Left cardiac atrium (tissue), 4 donors: ENCODE measurements around the gene CACUL1. TPM values are rescaled to one million over a fixed set of nuclear protein-coding genes. Genes with fewer than 3 reads are reported as not detected.
"Not testable (repeated sequence)": the region's sequence is repeated elsewhere in the genome, so short reads cannot be mapped to it uniquely, and the experiment has no call there.

Experiments
- ATAC-seq, 2 donors: fragments of 200-7000 bp; cut with Tn5 transposase; one replicate each; pipeline ENCODE4 v1.9.1; 2020; ENCODE audit warnings: mild to moderate bottlenecking in 2 of 2, moderate library complexity in 2 of 2
- DNase-seq: peaks from one replicate; pipeline ENCODE4 v3.0.0-alpha.2; 2020
- intact Hi-C, 2 donors: fragments of 100-400 bp; cut with DNase I; formaldehyde crosslinking; loops; one replicate each; pipeline versions ENCODE4 v1.14.1 to v1.15.1; 2022 to 2023
- total RNA-seq, 2 donors: library from RNA; stranded (reverse); fragmentation: NEBNext Ultra II Directional; extraction: Animal tissue kit (Norgen Biotek cat#: 25700); gene quantifications; one replicate each; pipeline ENCODE4 v1.2.1, GENCODE V29; 2021
- donor health status: DM: no; HTN: yes; CAD: no.
- donor health status: DM: no; HTN: yes; CAD: no; lungs with severe emphysema.
- donor health status: DM: yes; HTN: yes; CAD: no.
- donor health status: Dilated cardiomyopathy.

Gene CACUL1
- total RNA-seq, 2 donors from 2014 or later: 25.1 to 26.1 TPM

GRCh38 chr10:118701529-118702323, 53.0 kb downstream of the CACUL1 start:
- DNase-seq: no peak
- intact Hi-C loops: no loop called here
- ATAC-seq: no peak

- DNase-seq (peak; percentile 50), ATAC-seq (peak; percentile 41 to 77)
- intact Hi-C loops: no loop called here
Observed at GRCh38 chr10:118698421-118698820, 56.3 kb downstream of the CACUL1 start.

DNA sequence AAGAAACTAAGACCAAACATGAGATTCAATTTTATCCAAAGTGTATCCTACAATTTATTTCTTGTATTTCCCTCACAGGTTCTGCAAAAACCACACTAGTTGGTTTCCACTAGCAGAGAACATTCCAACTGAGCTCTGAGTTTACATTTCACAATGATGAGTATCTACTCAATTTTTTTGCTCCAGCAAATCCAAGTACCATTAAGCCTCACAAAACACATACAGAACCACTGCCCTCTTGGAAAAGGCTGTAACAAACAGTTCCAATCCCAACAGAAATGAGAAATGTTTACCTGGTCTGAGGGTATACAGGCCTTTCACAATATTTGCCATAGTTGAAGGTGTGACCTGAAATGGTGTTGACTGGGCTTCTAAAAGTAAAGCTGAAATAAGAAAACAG, 59.9 kb downstream of the CACUL1 start:
- ATAC-seq: no peak
- no peak for DNase-seq
- intact Hi-C loops: no loop called here

- intact Hi-C loops: no loop called here
- no peak for DNase-seq
- ATAC-seq: peak in 1 of 2 donors; percentile 83
Observed at GRCh38 chr10:118692872-118693271, 61.9 kb downstream of the CACUL1 start.

- intact Hi-C loops: no loop called here
- ATAC-seq (no peak), DNase-seq (no peak)
Observed at GRCh38 chr10:118689070-118689858, 65.5 kb downstream of the CACUL1 start.

GRCh38 chr10:118687472-118687871, 67.3 kb downstream of the CACUL1 start:
- intact Hi-C loops: no loop called here
- no peak for ATAC-seq
- DNase-seq: no peak

GRCh38 chr10:118682533-118682932, 72.2 kb downstream of the CACUL1 start:
- DNase-seq (no peak), ATAC-seq (no peak)
- intact Hi-C loops: no loop called here

DNA sequence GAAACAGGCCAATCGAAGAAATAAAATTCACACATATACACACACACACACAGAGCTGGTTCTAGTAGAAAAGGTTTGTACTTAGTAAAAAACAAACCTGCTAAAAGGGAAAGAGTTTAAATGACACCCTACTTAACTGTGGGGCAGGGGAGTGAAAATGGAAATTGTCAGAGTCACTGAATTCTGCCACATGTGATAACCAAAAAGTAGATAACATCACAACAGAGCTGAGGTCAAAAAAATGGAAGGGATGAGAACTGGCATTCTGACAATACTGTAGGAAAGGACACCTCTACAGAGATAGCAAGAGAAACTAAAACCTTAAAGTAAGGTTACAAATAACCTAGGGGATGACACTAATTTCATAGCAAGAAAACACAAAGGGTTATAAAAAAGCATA, 74.6 kb downstream of the CACUL1 start:
- no peak for ATAC-seq

DNA sequence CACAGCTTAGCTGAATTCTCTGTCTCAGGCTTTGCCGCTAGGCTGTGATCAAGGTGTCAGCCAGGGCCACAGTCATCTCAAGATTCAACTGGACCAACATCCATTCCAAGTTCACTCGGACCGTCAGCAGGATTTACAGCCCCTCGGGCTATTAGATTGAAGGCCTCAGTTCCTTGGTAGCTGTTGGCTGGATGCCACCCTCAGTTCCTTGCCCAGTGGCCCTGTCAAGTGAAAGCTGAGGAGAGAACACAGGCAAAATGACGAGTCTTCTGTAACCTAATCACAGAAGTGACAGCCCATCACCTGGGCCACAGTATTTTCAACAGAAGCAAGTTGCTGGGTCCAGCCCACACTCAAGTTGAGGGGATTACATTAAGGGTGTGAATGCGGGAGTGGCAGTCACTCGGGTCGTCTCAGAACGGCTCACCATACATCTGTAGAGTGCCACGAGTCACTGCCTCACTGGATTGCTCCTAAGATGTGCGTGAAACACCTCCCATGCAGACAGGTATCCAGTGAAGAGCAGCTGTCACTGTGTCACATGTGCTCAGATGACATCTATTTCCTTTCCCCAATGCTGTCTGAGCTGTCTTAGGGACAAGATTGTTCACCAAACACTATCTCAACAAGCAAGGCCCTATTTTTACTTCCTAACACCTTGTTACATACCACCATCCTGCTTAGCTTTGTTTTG, 80.4 kb downstream of the CACUL1 start:
- intact Hi-C loops: no loop called here
- ATAC-seq: no peak

More for the DNA sequence above, 74.6 kb downstream of the CACUL1 start:
- intact Hi-C loops: no loop called here
- no peak for DNase-seq

GRCh38 chr10:118672766-118673715, 81.7 kb downstream of the CACUL1 start:
- DNase-seq: no peak
- peak in 1 of 2 donors; percentile 23 for ATAC-seq

More for the DNA sequence above, 80.4 kb downstream of the CACUL1 start:
- DNase-seq: no peak

DNA sequence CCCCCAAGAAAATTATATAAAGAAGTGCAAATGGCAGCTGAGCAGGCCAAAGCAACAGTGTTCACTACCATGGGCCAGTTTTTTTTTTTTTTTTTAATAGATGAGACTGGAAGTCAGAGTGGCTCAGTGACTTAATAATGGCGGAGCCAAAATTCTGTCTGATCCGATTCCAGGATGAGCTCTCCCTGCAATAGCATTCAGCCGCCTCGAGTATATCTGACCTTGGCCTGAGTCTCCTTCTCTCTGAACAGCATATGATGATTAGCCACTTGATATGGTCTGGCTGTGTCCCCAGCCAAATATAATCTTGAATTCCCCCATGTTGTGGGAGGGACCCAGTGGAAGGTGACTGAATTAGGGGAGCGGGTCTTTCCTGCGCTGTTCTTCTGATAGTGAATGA, 82.6 kb downstream of the CACUL1 start:
- intact Hi-C loops: no loop called here
- DNase-seq (no peak), ATAC-seq (peak; percentile 51 to 61)

More at GRCh38 chr10:118672766-118673715, 81.7 kb downstream of the CACUL1 start:
- intact Hi-C loops: no loop called here

DNA sequence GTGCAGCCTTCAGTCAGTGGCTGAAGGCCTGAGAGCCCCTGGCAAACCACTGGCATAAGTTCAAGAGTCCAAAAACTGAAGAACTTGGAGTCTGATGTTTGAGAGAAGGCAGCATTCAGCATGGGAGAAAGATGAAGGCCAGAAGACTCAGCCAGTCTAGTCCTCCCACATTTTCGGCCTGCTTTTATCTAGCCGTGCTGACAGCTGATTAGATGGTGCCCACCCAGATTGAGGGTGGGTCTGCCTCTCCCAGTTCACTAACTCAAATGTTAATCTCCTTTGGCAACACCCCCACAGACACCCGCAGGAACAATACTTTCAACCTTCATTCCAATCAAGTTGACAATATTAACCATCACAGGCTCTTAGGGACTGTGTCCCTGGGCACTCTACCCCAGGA, 83.5 kb downstream of the CACUL1 start:
- DNase-seq, intact Hi-C loops, ATAC-seq: not testable (repeated sequence)

DNA sequence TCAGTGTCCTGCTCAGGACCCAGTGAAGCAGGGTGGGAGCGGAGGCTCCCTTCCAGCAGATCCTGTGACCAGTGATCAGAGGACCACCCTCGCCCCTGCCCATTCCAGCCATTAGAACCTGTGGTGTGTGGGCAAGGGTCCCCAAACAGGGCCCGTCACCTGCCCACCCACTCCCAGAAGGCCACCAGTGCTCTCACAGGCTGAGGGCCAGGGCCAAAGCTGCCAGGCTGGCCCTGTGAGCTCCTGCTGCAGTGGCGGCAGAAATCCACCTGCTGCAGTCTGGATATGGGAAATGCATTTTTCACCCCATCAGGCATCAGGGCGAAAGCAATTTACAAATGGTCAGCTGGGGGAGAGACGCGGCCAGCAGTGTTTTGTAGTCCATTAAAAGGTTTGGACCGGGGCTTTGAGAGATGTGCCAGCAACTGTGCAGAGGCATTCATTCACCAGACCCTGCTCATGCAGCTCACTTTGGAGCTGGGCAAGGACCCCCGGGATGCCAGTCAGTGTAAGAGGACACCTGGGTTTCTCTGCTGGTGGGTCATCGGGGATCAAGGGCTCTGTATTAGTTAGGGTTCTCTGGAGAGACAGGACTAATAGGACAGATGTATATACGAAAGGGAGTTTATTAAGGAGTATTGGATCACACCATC, 84.2 kb downstream of the CACUL1 start:
- intact Hi-C loops: no loop called here
- ATAC-seq (no peak), DNase-seq (no peak)

DNA sequence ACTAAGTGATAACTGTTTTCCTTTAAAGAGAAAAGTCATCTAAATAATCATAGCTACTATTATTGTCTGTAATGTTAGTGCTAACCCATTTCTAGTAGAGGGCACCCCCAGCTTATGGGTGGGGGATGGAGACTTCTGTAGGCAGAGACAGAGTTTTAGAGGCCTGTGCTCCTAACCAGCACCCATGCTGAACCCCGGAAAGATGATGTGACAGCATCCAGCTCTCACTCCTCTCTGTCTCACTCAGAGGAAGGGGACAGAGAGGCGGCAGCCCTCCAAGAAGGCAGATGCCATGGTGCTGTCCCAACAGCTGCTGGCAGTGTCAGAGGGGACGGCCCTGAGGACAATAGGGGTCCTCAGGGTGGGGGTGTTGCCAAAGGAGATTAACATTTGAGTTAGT, 84.9 kb downstream of the CACUL1 start:
- ATAC-seq: no peak
- DNase-seq: no peak
- intact Hi-C loops: no loop called here

DNA sequence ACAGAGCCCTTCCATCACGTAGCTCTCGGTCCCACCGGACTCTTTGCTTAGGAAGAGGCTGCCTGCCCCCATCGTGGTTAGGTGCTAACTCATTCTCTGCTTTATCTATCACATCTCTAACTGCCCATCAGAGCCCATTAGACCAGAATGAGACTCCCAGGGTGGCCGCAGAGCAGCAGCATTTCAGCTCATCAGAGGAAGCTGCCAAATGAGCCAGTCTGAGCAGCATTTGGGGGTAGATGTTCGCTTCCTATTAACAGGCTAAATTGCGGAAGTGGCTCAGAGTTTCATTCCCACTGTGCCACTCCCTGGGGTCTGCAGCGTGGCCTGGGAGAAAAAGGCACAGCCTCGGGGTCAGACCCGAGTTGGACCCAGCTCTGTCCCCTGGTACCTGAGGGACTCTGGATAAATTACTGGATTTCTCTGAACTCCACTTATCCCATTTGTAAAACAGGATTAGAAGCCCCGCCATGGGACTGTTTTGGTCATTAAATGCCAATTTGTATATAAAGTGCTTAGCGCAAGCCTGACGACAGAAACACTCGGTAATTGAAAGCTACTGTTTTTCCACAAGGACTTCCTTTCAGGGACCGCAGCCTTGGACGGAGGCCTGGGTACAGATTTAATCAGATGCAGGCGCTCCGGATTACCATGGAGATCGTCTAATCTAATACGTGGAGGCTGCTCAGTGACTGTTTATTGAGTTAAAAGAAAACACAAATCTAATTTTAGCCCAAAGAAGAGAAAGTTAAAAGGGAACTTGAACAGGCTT, 85.6 kb downstream of the CACUL1 start:
- intact Hi-C loops: no loop called here
- DNase-seq: no peak
- ATAC-seq: peak in 1 of 2 donors; percentile 31

DNA sequence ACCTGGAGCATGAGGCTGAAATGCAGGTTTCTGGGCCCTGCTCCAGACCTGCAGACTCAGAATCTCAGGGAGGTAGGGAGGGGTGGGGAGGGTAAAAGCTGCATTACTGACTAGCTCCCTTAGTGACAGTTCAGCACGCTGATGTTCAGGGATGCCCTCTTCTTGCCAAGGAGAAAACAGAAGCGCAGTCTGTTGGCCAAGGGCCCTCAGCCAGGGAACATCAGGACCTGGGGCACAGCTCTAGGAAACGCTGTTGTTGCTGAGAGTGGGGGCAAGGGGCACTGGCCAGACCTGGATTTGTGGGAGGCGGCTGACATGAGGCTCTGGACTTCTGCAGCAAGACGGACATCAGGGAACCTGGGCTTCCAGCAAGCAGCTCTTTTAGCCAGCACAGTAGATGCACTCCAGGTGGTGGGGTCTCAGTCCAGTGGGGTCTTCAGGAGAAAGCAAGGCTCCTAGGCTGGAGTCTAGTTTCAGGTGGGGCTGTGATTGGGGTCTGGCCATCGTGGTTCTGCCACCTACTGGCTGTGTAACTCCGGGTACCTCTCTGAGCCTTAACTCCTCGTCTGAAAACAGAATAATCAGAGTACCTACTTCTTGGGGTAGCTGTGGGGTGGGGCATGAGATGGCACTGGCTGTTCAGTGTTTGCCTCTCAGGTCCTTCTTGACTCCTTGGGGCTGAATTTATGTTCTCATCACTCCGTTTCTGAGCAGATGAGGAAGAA, 86.4 kb downstream of the CACUL1 start:
- intact Hi-C loops: no loop called here
- ATAC-seq (no peak), DNase-seq (no peak)

DNA sequence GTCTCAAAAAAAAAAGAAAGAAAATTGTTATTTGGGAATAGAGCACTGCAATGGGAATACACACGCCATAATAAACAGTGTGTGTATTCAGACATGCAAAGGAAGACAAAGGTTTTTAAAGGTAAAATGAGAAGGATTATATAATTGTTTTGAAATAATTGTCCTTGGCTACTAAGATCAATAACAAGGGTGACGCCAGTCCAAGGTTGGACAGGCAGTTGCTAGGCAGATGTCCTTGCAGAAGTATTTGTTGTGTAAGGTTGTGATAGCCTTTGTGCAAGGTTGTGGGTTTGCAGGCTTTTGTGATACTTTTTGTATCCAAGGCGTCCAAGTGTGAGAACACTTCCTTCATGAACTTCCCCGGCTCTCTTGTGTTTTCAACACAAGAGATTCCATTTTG, 87.0 kb downstream of the CACUL1 start:
- no peak for ATAC-seq
- DNase-seq: no peak
- intact Hi-C loops: no loop called here
